Measurements from ENCODE around the gene MN1. TPM values are rescaled to one million over a fixed set of nuclear protein-coding genes. Genes with fewer than 3 reads are reported as not detected.
A peak's percentile ranks its signal among the peaks of the same experiment; 100 is the strongest.

The MN1 gene
- total and polyA plus RNA-seq, 8 donors = 0.50 to 6.4 (median 2.8) TPM

- intact Hi-C loops (cut with DNase I; ENCODE audit: low total_unique reads) = no loop called here
- 85 to 94% (median 93%) methylated on average over 6 of the region's 6 CpGs for WGBS, 5 donors
- H3K27ac ChIP-seq = no peak overlapping the region
- no peak for DNase-seq
- H3K36me3 ChIP-seq = peaks cover 0 to 40% (median 28%) of the 10 kb centered on the region in 4 donors
- H3K4me3 ChIP-seq = no peak overlapping the region
- H3K9me3 ChIP-seq = no peaks in the 10 kb centered on the region
- no peaks in the 10 kb centered on the region for H3K27me3 ChIP-seq
- no peak for TF ChIP-seq POLR2AphosphoS5 (IDR thresholded peaks at IDR 0.05)
- TF ChIP-seq EP300 (IDR thresholded peaks at IDR 0.05) = no peak
- TF ChIP-seq CTCF (IDR thresholded peaks at IDR 0.05) = no peak
- TF ChIP-seq POLR2A (IDR thresholded peaks at IDR 0.05) = no peak
- H3K4me1 ChIP-seq = peaks cover 0 to 19% (median 8%) of the 10 kb centered on the region in 4 donors
These were observed 42.7 kb upstream of the MN1 start for GRCh38 chr22:27844256-27844655.

GRCh38 chr22:27843441-27843840 is 41.9 kb upstream of the MN1 start:
- DNase-seq = no peak
- H3K27ac ChIP-seq = peak overlapping the region in 1 of 5 donors; percentile 58
- 67 to 76% (median 69%) methylated on average over 7 of the region's 7 CpGs for WGBS, 5 donors

GRCh38 chr22:27842669-27843431 is 41.3 kb upstream of the MN1 start:
- no peak overlapping the region for H3K4me3 ChIP-seq
- WGBS, 5 donors = 57 to 64% (median 58%) methylated on average over 15 of the region's 15 CpGs
- TF ChIP-seq POLR2AphosphoS5 (IDR thresholded peaks at IDR 0.05) = no peak
- no peak for TF ChIP-seq POLR2A (IDR thresholded peaks at IDR 0.05)
- TF ChIP-seq CTCF (IDR thresholded peaks at IDR 0.05) = no peak
- no peak for TF ChIP-seq EP300 (IDR thresholded peaks at IDR 0.05)
- peaks cover 0 to 30% (median 20%) of the 10 kb centered on the region in 4 donors for H3K36me3 ChIP-seq
- H3K27me3 ChIP-seq = no peaks in the 10 kb centered on the region
- peak in 1 of 2 donors; percentile 59 for DNase-seq
- H3K4me1 ChIP-seq = peaks cover 0 to 19% (median 7%) of the 10 kb centered on the region in 4 donors
- H3K27ac ChIP-seq = peak overlapping the region in 2 of 5 donors; percentile 17 to 58
- intact Hi-C loops (cut with DNase I; ENCODE audit: low total_unique reads) = no loop called here
- no peaks in the 10 kb centered on the region for H3K9me3 ChIP-seq

More at GRCh38 chr22:27843441-27843840, 41.9 kb upstream of the MN1 start:
- Histone ChIP-seq H3K27me3 (no peaks in the 10 kb centered on the region), H3K4me1 (peaks cover 0 to 19% (median 7%) of the 10 kb centered on the region in 4 donors), H3K4me3 (no peak overlapping the region), H3K36me3 (peaks cover 0 to 35% (median 26%) of the 10 kb centered on the region in 4 donors), H3K9me3 (no peaks in the 10 kb centered on the region)
- intact Hi-C loops (cut with DNase I; ENCODE audit: low total_unique reads) = no loop called here
- TF ChIP-seq POLR2AphosphoS5 (IDR thresholded peaks at IDR 0.05) (no peak), POLR2A (IDR thresholded peaks at IDR 0.05) (no peak), CTCF (IDR thresholded peaks at IDR 0.05) (no peak), EP300 (IDR thresholded peaks at IDR 0.05) (no peak)

GRCh38 chr22:27842201-27842600 is 40.6 kb upstream of the MN1 start:
- Histone ChIP-seq H3K27me3 (no peaks in the 10 kb centered on the region), H3K36me3 (peaks cover 0 to 23% (median 14%) of the 10 kb centered on the region in 4 donors), H3K9me3 (no peaks in the 10 kb centered on the region), H3K4me3 (no peak overlapping the region), H3K4me1 (peaks cover 0 to 19% (median 7%) of the 10 kb centered on the region in 4 donors), H3K27ac (peak overlapping the region in 2 of 5 donors; percentile 17 to 58)
- intact Hi-C loops (cut with DNase I; ENCODE audit: low total_unique reads) = no loop called here
- DNase-seq = no peak
- TF ChIP-seq EP300 (IDR thresholded peaks at IDR 0.05) = no peak
- TF ChIP-seq POLR2AphosphoS5 (IDR thresholded peaks at IDR 0.05) = no peak
- TF ChIP-seq POLR2A (IDR thresholded peaks at IDR 0.05) = no peak
- TF ChIP-seq CTCF (IDR thresholded peaks at IDR 0.05) = no peak
- WGBS, 5 donors = 42 to 95% (median 82%) methylated on average over 1 of the region's 1 CpG; no CpG with 5 or more reads in 1 of the 5 donors
